Measurements from ENCODE around the gene GPANK1.

- TF ChIP-seq POLR2AphosphoS5 (IDR thresholded peaks at IDR 0.05) (no peak), CTCF (IDR thresholded peaks at IDR 0.05) (no peak)
Observed at GRCh38 chr6:31634131-31634530, 30.7 kb downstream of the GPANK1 start.

Data from prostate gland (tissue), 2 donors.